Astrocyte of the cerebellum (primary cell): Measurements from ENCODE around the gene ZNF302.

Source experiments
- DNase-seq: peaks from one replicate; pipeline ENCODE4 v3.0.0-alpha.2; 2011; ENCODE audit warnings: low read depth
- H3K4me3 ChIP-seq: 2 replicates; pipeline ENCODE4 v1.5.1; 2011; ENCODE audit warnings: mild to moderate bottlenecking, low read depth, low read length, moderate library complexity
- CTCF ChIP-seq: IDR thresholded peaks from 2 replicates; pipeline ENCODE4 v1.5.1; 2012; ENCODE audit warnings: low read length, low read depth, moderate library complexity, mild to moderate bottlenecking; ENCODE audit errors: missing control alignments
- in situ Hi-C: cut with HindIII; loops from 2 replicates; pipeline ENCODE4 v1.10.0; 2017; ENCODE audit warnings: low sequenced_read_pairs

Gene ZNF302

GRCh38 chr19:34677386-34678084 lies at the start of gene ZNF302:
Gene ZNF302 (plus strand): TSS chr19:34677678. CDS start chr19:34678805, 1,127 bp downstream.
- DNase-seq, result peak; percentile 92
- no peak for TF ChIP-seq CTCF
- H3K4me3 ChIP-seq, result peak within 1 kb of the TSS; percentile 67
- in situ Hi-C loops, result no loop called here

- DNase-seq, result no peak
- in situ Hi-C loops, result no loop called here
- no peak overlapping the region for H3K4me3 ChIP-seq
- no peak for TF ChIP-seq CTCF
These were observed 43.7 kb upstream of the ZNF302 start for GRCh38 chr19:34633802-34634201.

GRCh38 chr19:34639491-34640085 lies 37.9 kb upstream of the ZNF302 start:
- in situ Hi-C loops, result no loop called here
- peak; percentile 62 for TF ChIP-seq CTCF
- H3K4me3 ChIP-seq, result no peak overlapping the region
- DNase-seq, result peak; percentile 49

GRCh38 chr19:34642241-34642640 lies 35.2 kb upstream of the ZNF302 start:
- no peak for TF ChIP-seq CTCF
- no peak overlapping the region for H3K4me3 ChIP-seq
- in situ Hi-C loops, result no loop called here
- no peak for DNase-seq

GRCh38 chr19:34644991-34645461 lies 32.5 kb upstream of the ZNF302 start:
- no peak for TF ChIP-seq CTCF
- no peak overlapping the region for H3K4me3 ChIP-seq
- no peak for DNase-seq
- in situ Hi-C loops, result no loop called here

- no peak for DNase-seq
- H3K4me3 ChIP-seq, result no peak overlapping the region
- in situ Hi-C loops, result no loop called here
- no peak for TF ChIP-seq CTCF
These were observed 31.9 kb upstream of the ZNF302 start for GRCh38 chr19:34645551-34645950.
